GM21576 (cell line): ENCODE data around the gene NCKAP1.
"Not testable (repeated sequence)": the region's sequence is repeated elsewhere in the genome, so short reads cannot be mapped to it uniquely, and the experiment has no call there.

Source experiments
- ATAC-seq: cut with Tn5 transposase; IDR thresholded peaks from one replicate; pipeline ENCODE4 v1.9.1; 2021; ENCODE audit warnings: mild to moderate bottlenecking, moderate library complexity; ENCODE audit not compliant: unreplicated experiment

The NCKAP1 gene

GRCh38 chr2:183037074-183037552, 1.1 kb downstream of the NCKAP1 start:
- no peak for ATAC-seq

- peak; percentile 57 for ATAC-seq
Observed at GRCh38 chr2:183035954-183036669, 2.1 kb downstream of the NCKAP1 start.

- ATAC-seq, result peak; percentile 0
Observed at GRCh38 chr2:183035298-183035953, 2.8 kb downstream of the NCKAP1 start.

GRCh38 chr2:183034806-183035205, 3.5 kb downstream of the NCKAP1 start:
- ATAC-seq, result no peak

- ATAC-seq, result no peak
Observed at GRCh38 chr2:183033951-183034350, 4.3 kb downstream of the NCKAP1 start.

GRCh38 chr2:183031911-183032794, 6.1 kb downstream of the NCKAP1 start:
- no peak for ATAC-seq

GRCh38 chr2:183029219-183029618, 9.0 kb downstream of the NCKAP1 start:
- ATAC-seq, result no peak

GRCh38 chr2:183028108-183028507, 10.1 kb downstream of the NCKAP1 start:
- no peak for ATAC-seq

- ATAC-seq, result no peak
Observed at GRCh38 chr2:183027443-183027842, 10.8 kb downstream of the NCKAP1 start.

GRCh38 chr2:183026424-183026823, 11.8 kb downstream of the NCKAP1 start:
- no peak for ATAC-seq

- no peak for ATAC-seq
Observed at GRCh38 chr2:183025993-183026392, 12.3 kb downstream of the NCKAP1 start.

GRCh38 chr2:183024339-183025095, 13.7 kb downstream of the NCKAP1 start:
- ATAC-seq, result no peak

- no peak for ATAC-seq
Observed at GRCh38 chr2:183022711-183023110, 15.5 kb downstream of the NCKAP1 start.

GRCh38 chr2:183021613-183022012, 16.6 kb downstream of the NCKAP1 start:
- ATAC-seq, result no peak

GRCh38 chr2:183019718-183020442, 18.4 kb downstream of the NCKAP1 start:
- ATAC-seq, result no peak

- ATAC-seq, result not testable (repeated sequence)
Observed at GRCh38 chr2:183017845-183018244, 20.4 kb downstream of the NCKAP1 start.

GRCh38 chr2:183014005-183014404, 24.3 kb downstream of the NCKAP1 start:
- ATAC-seq, result no peak

- no peak for ATAC-seq
Observed at GRCh38 chr2:183011743-183012142, 26.5 kb downstream of the NCKAP1 start.

- ATAC-seq, result no peak
Observed at GRCh38 chr2:183010112-183010511, 28.1 kb downstream of the NCKAP1 start.
